ACHN (cell line): Measurements from ENCODE around the gene ZFYVE19.

ENCODE experiments used
- DNase-seq: peaks from one replicate; pipeline ENCODE4 v3.0.0-alpha.2; 2015
- in situ Hi-C: cut with HindIII; loops from 2 replicates; pipeline ENCODE4 v1.10.0; 2017; ENCODE audit warnings: low sequenced_read_pairs, low pct_ligation_motif_present, low pct_unique_long_range_greater_than_20kb

Gene ZFYVE19

GRCh38 chr15:40841741-40842140, 34.9 kb downstream of the ZFYVE19 start:
- DNase-seq: no peak
- in situ Hi-C loops: no loop called here

GRCh38 chr15:40843261-40843884, 36.5 kb downstream of the ZFYVE19 start:
- no peak for DNase-seq
- in situ Hi-C loops: no loop called here

GRCh38 chr15:40843885-40844695, 37.2 kb downstream of the ZFYVE19 start, which contains the start of gene SPINT1:
Gene SPINT1, plus strand, starts transcription at chr15:40844048. Its CDS starts 507 bp downstream, at chr15:40844555.
- in situ Hi-C loops: no loop called here
- DNase-seq: peak; percentile 37

GRCh38 chr15:40844696-40845030, 37.8 kb downstream of the ZFYVE19 start:
- no peak for DNase-seq
- in situ Hi-C loops: no loop called here

- in situ Hi-C loops: no loop called here
- DNase-seq: no peak
These were observed 38.1 kb downstream of the ZFYVE19 start for GRCh38 chr15:40845036-40845435.

- no peak for DNase-seq
- in situ Hi-C loops: no loop called here
These were observed 38.8 kb downstream of the ZFYVE19 start for GRCh38 chr15:40845511-40846284.

GRCh38 chr15:40846841-40847222, 39.9 kb downstream of the ZFYVE19 start:
- in situ Hi-C loops: no loop called here
- DNase-seq: no peak

- peak; percentile 65 for DNase-seq
- in situ Hi-C loops: no loop called here
These were observed 40.5 kb downstream of the ZFYVE19 start for GRCh38 chr15:40847223-40847961.

GRCh38 chr15:40850576-40851112, 43.8 kb downstream of the ZFYVE19 start:
- in situ Hi-C loops: no loop called here
- no peak for DNase-seq

GRCh38 chr15:40852529-40852928, 45.6 kb downstream of the ZFYVE19 start:
- in situ Hi-C loops: no loop called here

GRCh38 chr15:40853241-40853890, 46.5 kb downstream of the ZFYVE19 start:
- no peak for DNase-seq
- in situ Hi-C loops: no loop called here

More at GRCh38 chr15:40852529-40852928, 45.6 kb downstream of the ZFYVE19 start:
- DNase-seq: no peak

GRCh38 chr15:40854161-40854560, 47.3 kb downstream of the ZFYVE19 start:
- in situ Hi-C loops: no loop called here
- no peak for DNase-seq

GRCh38 chr15:40855706-40856234, 48.9 kb downstream of the ZFYVE19 start:
- DNase-seq: no peak
- in situ Hi-C loops: no loop called here

- in situ Hi-C loops: no loop called here
- DNase-seq: no peak
These were observed 49.9 kb downstream of the ZFYVE19 start for GRCh38 chr15:40856746-40857145.

- in situ Hi-C loops: no loop called here
- peak; percentile 65 for DNase-seq
These were observed 50.9 kb downstream of the ZFYVE19 start for GRCh38 chr15:40857601-40858341.

- in situ Hi-C loops: no loop called here
- DNase-seq: no peak
These were observed 51.8 kb downstream of the ZFYVE19 start for GRCh38 chr15:40858706-40859105.

- in situ Hi-C loops: no loop called here
- DNase-seq: peak; percentile 74
These were observed 52.4 kb downstream of the ZFYVE19 start for GRCh38 chr15:40859206-40859851.
